ENCODE results near the gene MTUS2.

DNA sequence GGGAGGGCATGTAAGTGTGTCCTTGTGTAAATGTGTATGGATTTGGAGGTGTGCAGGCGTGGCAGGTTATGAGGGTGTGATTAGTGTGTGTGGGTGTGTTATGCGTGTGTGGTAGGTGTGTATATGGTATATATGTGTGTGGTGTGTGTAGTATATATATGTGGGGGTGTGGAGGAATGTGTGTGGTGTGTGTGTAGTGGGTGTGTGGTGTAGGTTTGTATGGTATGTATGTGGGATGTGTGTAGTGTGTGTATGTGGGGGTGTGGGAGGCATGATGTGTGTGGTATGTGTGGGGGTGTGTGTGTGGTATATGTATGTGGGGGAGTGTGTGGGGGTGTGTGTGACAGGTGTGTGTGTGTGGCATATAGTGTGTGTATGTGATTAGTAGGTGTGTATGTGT, 671.1 kb downstream of the MTUS2 start:
- TF ChIP-seq, protein P1, sequence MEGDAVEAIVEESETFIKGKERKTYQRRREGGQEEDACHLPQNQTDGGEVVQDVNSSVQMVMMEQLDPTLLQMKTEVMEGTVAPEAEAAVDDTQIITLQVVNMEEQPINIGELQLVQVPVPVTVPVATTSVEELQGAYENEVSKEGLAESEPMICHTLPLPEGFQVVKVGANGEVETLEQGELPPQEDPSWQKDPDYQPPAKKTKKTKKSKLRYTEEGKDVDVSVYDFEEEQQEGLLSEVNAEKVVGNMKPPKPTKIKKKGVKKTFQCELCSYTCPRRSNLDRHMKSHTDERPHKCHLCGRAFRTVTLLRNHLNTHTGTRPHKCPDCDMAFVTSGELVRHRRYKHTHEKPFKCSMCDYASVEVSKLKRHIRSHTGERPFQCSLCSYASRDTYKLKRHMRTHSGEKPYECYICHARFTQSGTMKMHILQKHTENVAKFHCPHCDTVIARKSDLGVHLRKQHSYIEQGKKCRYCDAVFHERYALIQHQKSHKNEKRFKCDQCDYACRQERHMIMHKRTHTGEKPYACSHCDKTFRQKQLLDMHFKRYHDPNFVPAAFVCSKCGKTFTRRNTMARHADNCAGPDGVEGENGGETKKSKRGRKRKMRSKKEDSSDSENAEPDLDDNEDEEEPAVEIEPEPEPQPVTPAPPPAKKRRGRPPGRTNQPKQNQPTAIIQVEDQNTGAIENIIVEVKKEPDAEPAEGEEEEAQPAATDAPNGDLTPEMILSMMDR (conservative IDR thresholded peaks at IDR 0.05 in 1 of 2, IDR thresholded peaks at IDR 0.05 in 1 of 2; ENCODE audit: low read depth in 1 of 2, low read length in 2 of 2) = no peak
- no peak for TF ChIP-seq EZH2 (IDR thresholded peaks at IDR 0.05; ENCODE audit: low read length, missing control alignments)
